SH-SY5Y (cell line): Measurements from ENCODE around the gene SLC39A2.

Source experiments
- GATA2 ChIP-seq: IDR thresholded peaks from 2 replicates; pipeline ENCODE4 v1.6.1; 2011; ENCODE audit warnings: mild to moderate bottlenecking, low read depth, low read length
- GATA3 ChIP-seq: IDR thresholded peaks from 2 replicates; pipeline ENCODE4 v1.6.1; 2011; ENCODE audit warnings: low read depth, mild to moderate bottlenecking, low read length, moderate library complexity

DNA sequence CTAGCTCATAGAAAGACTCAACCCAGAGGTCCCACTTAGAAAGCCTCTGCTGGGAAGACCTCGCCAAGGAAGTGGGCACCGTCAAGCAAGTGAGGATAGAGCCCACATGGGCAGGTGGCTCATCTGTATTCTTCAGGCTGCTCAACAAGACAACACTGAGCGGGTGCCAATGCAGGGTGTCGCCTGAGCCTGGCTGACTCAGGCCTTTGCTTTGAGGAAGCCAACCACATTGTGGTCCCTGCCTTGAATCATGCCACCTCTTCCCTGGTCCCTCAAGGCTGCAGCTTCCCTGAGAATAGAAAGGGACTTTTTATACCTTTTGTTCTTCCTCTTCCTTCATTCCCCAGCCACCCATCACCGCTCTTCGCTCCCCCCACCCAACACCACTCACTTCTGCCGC is 37.7 kb downstream of the SLC39A2 start:
- TF ChIP-seq GATA2 (no peak), GATA3 (no peak)
